ENCODE results near the gene ELMO2.

ELMO2 gene

GRCh38 chr20:46330831-46331371 is 75.5 kb downstream of the ELMO2 start:
- DNase-seq, result no peak

GRCh38 chr20:46330072-46330763 is 76.2 kb downstream of the ELMO2 start:
- peak in 2 of 3 experiments; percentile 53 to 77 for DNase-seq

GRCh38 chr20:46328200-46328882 is 78.1 kb downstream of the ELMO2 start:
- no peak for DNase-seq

- DNase-seq, result no peak
These were observed 78.9 kb downstream of the ELMO2 start for GRCh38 chr20:46327557-46327956.

- peak in 1 of 3 experiments; percentile 39 for DNase-seq
These were observed 80.6 kb downstream of the ELMO2 start for GRCh38 chr20:46325789-46326188.

- DNase-seq, result peak in 2 of 3 experiments; percentile 24 to 43
These were observed 81.3 kb downstream of the ELMO2 start for GRCh38 chr20:46324960-46325703.

- no peak for DNase-seq
These were observed 82.0 kb downstream of the ELMO2 start for GRCh38 chr20:46324379-46324778.

GRCh38 chr20:46323557-46323956 is 82.9 kb downstream of the ELMO2 start:
- DNase-seq, result peak; percentile 26 to 70 (median 48)

- no peak for DNase-seq
These were observed 83.8 kb downstream of the ELMO2 start for GRCh38 chr20:46322641-46323040.

- DNase-seq, result peak in 2 of 3 experiments; percentile 82 to 91
These were observed 88.7 kb downstream of the ELMO2 start for GRCh38 chr20:46317685-46318177.

GRCh38 chr20:46316984-46317684 is 89.3 kb downstream of the ELMO2 start:
- peak in 2 of 3 experiments; percentile 88 to 95 for DNase-seq

All from NCI-H1417 (cell line).